OCI-LY1 (cell line): ENCODE measurements around the gene PLVAP.
A peak's percentile ranks its signal among the peaks of the same experiment; 100 is the strongest.

ENCODE experiments used
- CTCF ChIP-seq: fragments of 200-600 bp; sonication (generic), shearing (Covaris generic); IDR thresholded peaks from 2 replicates; pipeline ENCODE4 v1.5.1; 2017; ENCODE audit warnings: mild to moderate bottlenecking, antibody characterized with exemption, low read length, moderate library complexity, mixed read lengths
- EZH2 ChIP-seq: fragments of 200-600 bp; sonication (generic), shearing (Covaris generic); IDR thresholded peaks from 2 replicates; pipeline ENCODE4 v1.8.0; 2017; ENCODE audit warnings: borderline replicate concordance, mixed run types, mild to moderate bottlenecking, antibody characterized with exemption, low read length, moderate library complexity, mixed read lengths

- peak; percentile 92 for TF ChIP-seq CTCF
- TF ChIP-seq EZH2 = no peak
These were observed 31.0 kb downstream of the PLVAP start for GRCh38 chr19:17346109-17346671.
